AG09309 (cell line): ENCODE results near the gene ZNF8.

ENCODE experiments used
- DNase-seq: peaks from one replicate; pipeline ENCODE4 v3.0.0-alpha.2; 2010; ENCODE audit warnings: low read depth
- H3K4me3 ChIP-seq: 2 replicates; pipeline ENCODE4 v1.5.1; 2011; ENCODE audit warnings: mild to moderate bottlenecking, low read depth, low read length, moderate library complexity; ENCODE audit not compliant: control insufficient read depth
- CTCF ChIP-seq: IDR thresholded peaks from 2 replicates; pipeline ENCODE4 v1.5.1; 2011; ENCODE audit warnings: mild to moderate bottlenecking, low read depth, low read length, inconsistent platforms; ENCODE audit not compliant: insufficient read depth, control insufficient read depth; ENCODE audit errors: missing control alignments

Gene ZNF8

GRCh38 chr19:58328999-58329398 lies 50.2 kb downstream of the ZNF8 start:
- no peak for DNase-seq
- H3K4me3 ChIP-seq: no peak overlapping the region

GRCh38 chr19:58330458-58330857 lies 51.7 kb downstream of the ZNF8 start:
- no peak for TF ChIP-seq CTCF
- DNase-seq: no peak
- no peak overlapping the region for H3K4me3 ChIP-seq

More at GRCh38 chr19:58328999-58329398, 50.2 kb downstream of the ZNF8 start:
- TF ChIP-seq CTCF: no peak

GRCh38 chr19:58332697-58333096 lies 53.9 kb downstream of the ZNF8 start:
- no peak for DNase-seq
- no peak overlapping the region for H3K4me3 ChIP-seq
- no peak for TF ChIP-seq CTCF

GRCh38 chr19:58334691-58335249 lies 56.0 kb downstream of the ZNF8 start:
- no peak overlapping the region for H3K4me3 ChIP-seq
- no peak for DNase-seq
- TF ChIP-seq CTCF: no peak

GRCh38 chr19:58335630-58336029 lies 56.9 kb downstream of the ZNF8 start:
- no peak for TF ChIP-seq CTCF
- no peak overlapping the region for H3K4me3 ChIP-seq
- DNase-seq: no peak

GRCh38 chr19:58336216-58336615 lies 57.5 kb downstream of the ZNF8 start:
- no peak for TF ChIP-seq CTCF
- no peak for DNase-seq
- H3K4me3 ChIP-seq: no peak overlapping the region

- no peak for DNase-seq
- no peak overlapping the region for H3K4me3 ChIP-seq
- no peak for TF ChIP-seq CTCF
Measured at GRCh38 chr19:58336820-58337219, 58.1 kb downstream of the ZNF8 start.
